Endothelial cell of umbilical vein (primary cell): ENCODE data around the gene GMEB2. TPM values are rescaled to one million over a fixed set of nuclear protein-coding genes. Genes with fewer than 3 reads are reported as not detected.

Source experiments
- BruUV-seq: library from RNA; stranded (reverse); fragments of 400-500 nt; replicated peaks from 2 replicates; lab custom pipeline; 2021; lab: Mats Ljungman, UMichigan
- CTCF ChIA-PET: fragments of 300-600, 350-600 bp; sonication (Branson Sonifier 250); formaldehyde crosslinking; loops from one replicate; lab custom pipeline; 2021; ENCODE audit warnings: antibody characterized with exemption, inconsistent platforms; lab: Charles Lee
- POLR2A ChIA-PET: fragments of 300-600, 350-600 bp; sonication (Branson Sonifier 250); formaldehyde crosslinking; loops from one replicate; lab custom pipeline; 2021; ENCODE audit warnings: antibody characterized with exemption, inconsistent platforms; lab: Charles Lee
- DNase-seq: peaks from one replicate; pipeline ENCODE4 v3.0.0-alpha.2; 2011; ENCODE audit warnings: low read depth, low spot score
- FAIRE-seq: peaks from 2 replicates; lab custom pipeline; 2011; peaks lifted over from hg19 to GRCh38; lab: Jason Lieb, UNC
- H2AFZ ChIP-seq: 2 replicates; pipeline ENCODE4 v1.6.0; 2012; ENCODE audit warnings: low read depth, low read length, control low read depth, inconsistent platforms
- H3K27ac ChIP-seq: 2 replicates; pipeline ENCODE4 v1.5.1; 2011; ENCODE audit warnings: low read depth, mild to moderate bottlenecking, control low read depth, low read length, moderate library complexity; ENCODE audit not compliant: insufficient read depth
- H3K27me3 ChIP-seq, 2 experiments: 2 replicates each; pipeline versions ENCODE4 v1.6.0 to v1.6.1; 2011; ENCODE audit warnings: low read length in 2 of 2, mixed read lengths in 1 of 2; ENCODE audit not compliant: control insufficient read depth in 2 of 2, insufficient read depth in 2 of 2
- H3K36me3 ChIP-seq, 2 experiments: 2 replicates in 1 of 2; 3 replicates in 1 of 2; pipeline ENCODE4 v1.5.1; 2011; ENCODE audit warnings: low read length in 2 of 2, mild to moderate bottlenecking in 1 of 2, moderate library complexity in 1 of 2; ENCODE audit not compliant: control insufficient read depth in 2 of 2, insufficient read depth in 2 of 2; ENCODE audit errors: extremely low read depth in 1 of 2
- H3K4me1 ChIP-seq: 3 replicates; pipeline ENCODE4 v1.5.1; 2011; ENCODE audit warnings: mild to moderate bottlenecking, low read length; ENCODE audit not compliant: control insufficient read depth, insufficient read depth; ENCODE audit errors: extremely low read depth
- H3K4me2 ChIP-seq: 2 replicates; pipeline ENCODE4 v1.6.1; 2011; ENCODE audit warnings: low read length, control low read depth, mixed read lengths; ENCODE audit not compliant: insufficient read depth
- H3K4me3 ChIP-seq, 3 experiments: fragments of 200-600 bp in 1 of 3; sonication (generic), shearing (Covaris generic) in 1 of 3; replicated peaks in 1 of 3; 2 replicates each; pipeline ENCODE4 v1.5.1; 2011 to 2016; ENCODE audit warnings: control low read depth in 3 of 3, low read length in 3 of 3, mild to moderate bottlenecking in 2 of 3, inconsistent platforms in 1 of 3, low read depth in 1 of 3, moderate library complexity in 1 of 3; ENCODE audit not compliant: insufficient read depth in 1 of 3
- H3K79me2 ChIP-seq: 2 replicates; pipeline ENCODE4 v1.6.0; 2012; ENCODE audit warnings: low read length, inconsistent platforms; ENCODE audit not compliant: control insufficient read depth, insufficient read depth
- H3K9ac ChIP-seq: replicated peaks from 2 replicates; pipeline ENCODE3; 2011; ENCODE audit warnings: low read length, control low read depth; ENCODE audit not compliant: insufficient read depth; ENCODE audit errors: extremely low read depth
- H3K9me1 ChIP-seq: replicated peaks from 3 replicates; pipeline ENCODE4 v1.6.0; 2011; ENCODE audit warnings: mild to moderate bottlenecking, low read length; ENCODE audit not compliant: control insufficient read depth, insufficient read depth; ENCODE audit errors: extremely low read depth
- H3K9me3 ChIP-seq: replicated peaks from 2 replicates; pipeline ENCODE4 v1.5.1; 2012; ENCODE audit warnings: low read length, inconsistent platforms; ENCODE audit not compliant: control insufficient read depth, insufficient read depth
- H4K20me1 ChIP-seq: replicated peaks from 2 replicates; pipeline ENCODE3; 2011; ENCODE audit warnings: mild to moderate bottlenecking, low read length; ENCODE audit not compliant: control insufficient read depth, insufficient read depth; ENCODE audit errors: extremely low read depth
- CTCF ChIP-seq, 2 donors: IDR thresholded peaks; 1 replicate in 1 of 2; 2 replicates in 1 of 2; pipeline ENCODE4 v1.5.1; 2011; ENCODE audit warnings: low read length in 2 of 2, mild to moderate bottlenecking in 2 of 2, moderate library complexity in 2 of 2, control low read depth in 1 of 2, inconsistent platforms in 1 of 2, low read depth in 1 of 2; ENCODE audit not compliant: insufficient read depth in 1 of 2; ENCODE audit errors: extremely low read depth in 1 of 2
- EZH2 ChIP-seq: IDR thresholded peaks from 2 replicates; pipeline ENCODE4 v1.6.1; 2012; ENCODE audit warnings: borderline replicate concordance, low read depth, mild to moderate bottlenecking, moderate library complexity, low read length, inconsistent platforms; ENCODE audit not compliant: severe bottlenecking
- FOS ChIP-seq: IDR thresholded peaks from 2 replicates; pipeline ENCODE4 v1.6.1; 2011; ENCODE audit warnings: mild to moderate bottlenecking, low read length, moderate library complexity, borderline replicate concordance; ENCODE audit not compliant: insufficient read depth
- GATA2 ChIP-seq: IDR thresholded peaks from 2 replicates; pipeline ENCODE4 v1.7.0; 2011; ENCODE audit warnings: low read depth, mild to moderate bottlenecking, moderate library complexity, mixed read lengths, low read length; ENCODE audit not compliant: insufficient read length, insufficient read depth
- JUN ChIP-seq: IDR thresholded peaks from 2 replicates; pipeline ENCODE4 v1.6.1; 2011; ENCODE audit warnings: borderline replicate concordance, low read depth; ENCODE audit not compliant: insufficient read length, insufficient read depth
- MAX ChIP-seq: IDR thresholded peaks from 2 replicates; pipeline ENCODE4 v1.6.1; 2011; ENCODE audit not compliant: insufficient read depth, insufficient read length
- MYC ChIP-seq: IDR thresholded peaks from one replicate; pipeline ENCODE4 v1.6.1; 2011; ENCODE audit warnings: mild to moderate bottlenecking, low read depth, low read length
- POLR2A ChIP-seq: IDR thresholded peaks from 2 replicates; pipeline ENCODE4 v1.6.1; 2012; ENCODE audit warnings: low read depth, mild to moderate bottlenecking, control low read depth, low read length
- POLR2AphosphoS5 ChIP-seq: IDR thresholded peaks from 2 replicates; pipeline ENCODE4 v1.6.1; 2012; ENCODE audit warnings: low read depth, mild to moderate bottlenecking, control low read depth, low read length, moderate library complexity; ENCODE audit not compliant: insufficient read depth
- dilution Hi-C: fragments of 300-500 bp; cut with MboI; formaldehyde crosslinking; loops from one replicate; pipeline ENCODE4 v1.15.0; 2019; ENCODE audit warnings: low sequenced_read_pairs; ENCODE audit not compliant: extremely low pct_ligation_motif_present
- intact Hi-C: fragments of 100-400 bp; cut with micrococcal nuclease; formaldehyde crosslinking; loops from one replicate; pipeline ENCODE4 v1.10.0; 2022
- polyA plus RNA-seq, 4 experiments: library from polyadenylated mRNA; depleted of rRNA in 3 of 4; stranded (reverse) in 3 of 4; unstranded in 1 of 4; fragments of >200 nt; gene quantifications; 2 replicates each; pipeline versions ENCODE4 v1.2.1 to v1.2.3, GENCODE V29; 2011 to 2012; ENCODE audit warnings: missing spikeins in 1 of 4
- total RNA-seq: library from RNA; stranded (reverse); gene quantifications from 2 replicates; pipeline ENCODE4 v1.2.3, GENCODE V29; 2021

Gene GMEB2
- total and polyA plus RNA-seq, 2 donors (not counting 3 experiments of a cell fraction or from before 2014, with no cell fraction given), result 12.7 to 14.1 TPM

GRCh38 chr20:63595416-63596127 lies 31.3 kb downstream of the GMEB2 start:
- intact Hi-C loops, result loop anchor here (10.0 kb wide), 1 partner anchor 431 kb away; no protein-coding TSS in a partner anchor
- Histone ChIP-seq H3K36me3 (peaks cover 0 to 29% of the 10 kb centered on the region in 2 experiments), H3K27me3 (no peaks in the 10 kb centered on the region), H3K27ac (no peak overlapping the region), H3K4me1 (no peaks in the 10 kb centered on the region), H3K9me3 (no peaks in the 10 kb centered on the region), H3K9ac (no peak overlapping the region), H3K9me1 (no peaks in the 10 kb centered on the region), H2AFZ (no peak overlapping the region), H3K4me2 (no peak overlapping the region), H3K79me2 (no peaks in the 10 kb centered on the region), H4K20me1 (no peaks in the 10 kb centered on the region), H3K4me3 (no peak overlapping the region)
- dilution Hi-C loops, result no loop called here
- DNase-seq (no peak), FAIRE-seq (no peak)
- no TSS peak for BruUV-seq
- CTCF ChIA-PET, result no interaction called here
- POLR2A ChIA-PET, result interaction anchor here (0.5 kb wide), 1 partner anchor 178 kb away, joined by 4 read pairs; no protein-coding TSS in a partner anchor
- TF ChIP-seq CTCF (IDR thresholded peaks at IDR 0.05; ENCODE audit: extremely low read depth in 1 of 2, insufficient read depth in 1 of 2, low read depth in 1 of 2, low read length in 2 of 2), result no peak
- no peak for TF ChIP-seq MYC
- no peak for TF ChIP-seq FOS
- TF ChIP-seq EZH2, result no peak
- no peak for TF ChIP-seq POLR2A
- no peak for TF ChIP-seq JUN
- no peak for TF ChIP-seq POLR2AphosphoS5
- no peak for TF ChIP-seq GATA2
- TF ChIP-seq MAX, result no peak
